Measurements from ENCODE around the gene HNF1B.

Gene HNF1B

GRCh38 chr17:37759014-37759637 is 14.3 kb upstream of the HNF1B start:
- DNase-seq = no peak

GRCh38 chr17:37756051-37756450 is 11.2 kb upstream of the HNF1B start:
- DNase-seq = no peak

- no peak for DNase-seq
Observed at GRCh38 chr17:37755455-37755854, 10.6 kb upstream of the HNF1B start.

GRCh38 chr17:37754363-37754762 is 9.5 kb upstream of the HNF1B start:
- DNase-seq = no peak

GRCh38 chr17:37752482-37752881 is 7.6 kb upstream of the HNF1B start:
- DNase-seq = no peak

GRCh38 chr17:37750768-37751475 is 6.1 kb upstream of the HNF1B start:
- DNase-seq = no peak

- DNase-seq = no peak
Observed at GRCh38 chr17:37750292-37750691, 5.4 kb upstream of the HNF1B start.

- DNase-seq = no peak
Observed at GRCh38 chr17:37747222-37747621, 2.4 kb upstream of the HNF1B start.

- no peak for DNase-seq
Observed at GRCh38 chr17:37746617-37747016, 1.8 kb upstream of the HNF1B start.

- DNase-seq = no peak
Observed at GRCh38 chr17:37745801-37746426, 1.1 kb upstream of the HNF1B start.

GRCh38 chr17:37744633-37744927 is 279 bp downstream of the HNF1B start:
- DNase-seq = no peak

- no peak for DNase-seq
Observed at GRCh38 chr17:37743875-37744632, 805 bp downstream of the HNF1B start.

GRCh38 chr17:37743612-37743874 is 1.3 kb downstream of the HNF1B start:
- DNase-seq = no peak

GRCh38 chr17:37742762-37743611 is 1.9 kb downstream of the HNF1B start:
- no peak for DNase-seq

GRCh38 chr17:37742116-37742761 is 2.6 kb downstream of the HNF1B start:
- DNase-seq = no peak

GRCh38 chr17:37741341-37742115 is 3.3 kb downstream of the HNF1B start:
- no peak for DNase-seq

GRCh38 chr17:37740915-37741314 is 3.9 kb downstream of the HNF1B start:
- no peak for DNase-seq

GRCh38 chr17:37737971-37738370 is 6.9 kb downstream of the HNF1B start:
- no peak for DNase-seq

GRCh38 chr17:37737081-37737480 is 7.8 kb downstream of the HNF1B start:
- no peak for DNase-seq

GRCh38 chr17:37736428-37736827 is 8.4 kb downstream of the HNF1B start:
- DNase-seq = no peak

GRCh38 chr17:37735165-37735564 is 9.7 kb downstream of the HNF1B start:
- no peak for DNase-seq

GRCh38 chr17:37732316-37732715 is 12.5 kb downstream of the HNF1B start:
- no peak for DNase-seq
